GM19468 (cell line): ENCODE measurements around the gene MMP25.

ENCODE experiments used
- ATAC-seq: cut with Tn5 transposase; IDR thresholded peaks from one replicate; pipeline ENCODE4 v1.9.1; 2021; ENCODE audit warnings: mild to moderate bottlenecking, moderate library complexity, moderate number of reproducible peaks; ENCODE audit not compliant: unreplicated experiment; ENCODE audit errors: extremely low read depth

Gene MMP25

GRCh38 chr16:3088925-3089716, 42.8 kb downstream of the MMP25 start:
- ATAC-seq = no peak

GRCh38 chr16:3089717-3090592, 43.6 kb downstream of the MMP25 start:
- ATAC-seq = no peak

GRCh38 chr16:3091551-3091950, 45.2 kb downstream of the MMP25 start:
- ATAC-seq = no peak

GRCh38 chr16:3092501-3092941, 46.2 kb downstream of the MMP25 start:
- no peak for ATAC-seq

GRCh38 chr16:3094289-3095027, 48.1 kb downstream of the MMP25 start:
- ATAC-seq = no peak

GRCh38 chr16:3095869-3096268, 49.5 kb downstream of the MMP25 start:
- no peak for ATAC-seq

GRCh38 chr16:3096362-3096761, 50.0 kb downstream of the MMP25 start:
- ATAC-seq = no peak

GRCh38 chr16:3097266-3097665, 50.9 kb downstream of the MMP25 start:
- ATAC-seq = no peak

GRCh38 chr16:3098459-3099394, 52.4 kb downstream of the MMP25 start, which contains the start of gene ZSCAN10:
ZSCAN10 (minus strand) TSS chr16:3099294; CDS start chr16:3092937, 6,357 bp downstream.
- no peak for ATAC-seq

- ATAC-seq = no peak
These were observed 53.0 kb downstream of the MMP25 start for GRCh38 chr16:3099395-3099731.

GRCh38 chr16:3099732-3100499, 53.6 kb downstream of the MMP25 start:
- peak; percentile 35 for ATAC-seq

- ATAC-seq = no peak
These were observed 54.9 kb downstream of the MMP25 start for GRCh38 chr16:3101018-3101840.

- no peak for ATAC-seq
These were observed 55.6 kb downstream of the MMP25 start for GRCh38 chr16:3101841-3102470.

- ATAC-seq = peak; percentile 48
These were observed 60.0 kb downstream of the MMP25 start for GRCh38 chr16:3106205-3106928.
